Kidney epithelial cell (primary cell): Measurements from ENCODE around the gene P2RX1. TPM values are rescaled to one million over a fixed set of nuclear protein-coding genes. Genes with fewer than 3 reads are reported as not detected.

Experiments used
- DNase-seq: peaks from one replicate; pipeline ENCODE4 v3.0.0-alpha.2; 2010; ENCODE audit warnings: low read depth
- H3K27me3 ChIP-seq: 2 replicates; pipeline ENCODE4 v1.6.0; 2011; ENCODE audit warnings: low read length; ENCODE audit not compliant: control insufficient read depth, insufficient read depth
- H3K36me3 ChIP-seq: 2 replicates; pipeline ENCODE4 v1.5.1; 2011; ENCODE audit warnings: low read length; ENCODE audit not compliant: control insufficient read depth, insufficient read depth
- H3K4me3 ChIP-seq: 2 replicates; pipeline ENCODE4 v1.5.1; 2011; ENCODE audit warnings: low read depth, mild to moderate bottlenecking, control low read depth, low read length
- CTCF ChIP-seq: IDR thresholded peaks from 2 replicates; pipeline ENCODE4 v1.5.1; 2011; ENCODE audit warnings: mild to moderate bottlenecking, moderate library complexity, low read length, control low read depth, inconsistent platforms; ENCODE audit not compliant: insufficient read depth, poor library complexity, severe bottlenecking
- total RNA-seq: library from RNA; depleted of rRNA; stranded (reverse); fragments of >200 nt; gene quantifications from 2 replicates; pipeline ENCODE4 v1.2.3, GENCODE V29; 2015

Gene P2RX1
- total RNA-seq, 1 donor from 2014 or later, result not detected

- H3K27me3 ChIP-seq, result no peaks in the 10 kb centered on the region
- H3K36me3 ChIP-seq, result no peaks in the 10 kb centered on the region
- no peak overlapping the region for H3K4me3 ChIP-seq
- no peak for TF ChIP-seq CTCF
- DNase-seq, result no peak
These were observed 51.1 kb downstream of the P2RX1 start for GRCh38 chr17:3865176-3865575.

GRCh38 chr17:3864534-3864933 lies 51.7 kb downstream of the P2RX1 start:
- Histone ChIP-seq H3K36me3 (no peaks in the 10 kb centered on the region), H3K27me3 (no peaks in the 10 kb centered on the region), H3K4me3 (no peak overlapping the region)
- TF ChIP-seq CTCF, result no peak
- no peak for DNase-seq

- H3K4me3 ChIP-seq, result no peak overlapping the region
- H3K36me3 ChIP-seq, result no peaks in the 10 kb centered on the region
- no peaks in the 10 kb centered on the region for H3K27me3 ChIP-seq
- DNase-seq, result no peak
- no peak for TF ChIP-seq CTCF
These were observed 54.2 kb downstream of the P2RX1 start for GRCh38 chr17:3861761-3862681.

GRCh38 chr17:3860939-3861700 lies 55.1 kb downstream of the P2RX1 start:
- TF ChIP-seq CTCF, result no peak
- DNase-seq, result no peak
- H3K4me3 ChIP-seq, result no peak overlapping the region
- H3K36me3 ChIP-seq, result no peaks in the 10 kb centered on the region
- H3K27me3 ChIP-seq, result no peaks in the 10 kb centered on the region

GRCh38 chr17:3859940-3860339 lies 56.3 kb downstream of the P2RX1 start:
- no peaks in the 10 kb centered on the region for H3K27me3 ChIP-seq
- no peak overlapping the region for H3K4me3 ChIP-seq
- no peaks in the 10 kb centered on the region for H3K36me3 ChIP-seq
- DNase-seq, result no peak
- TF ChIP-seq CTCF, result no peak
